Upper lobe of left lung (tissue), 4 donors: ENCODE measurements around the gene SERF2.

ENCODE experiments used
- CTCF ChIP-seq, 6 experiments: fragments of 450-650 bp in 4 of 6; fragments of 200-600 bp in 2 of 6; sonication (generic) in 2 of 6; IDR thresholded peaks; one replicate each; pipeline ENCODE4 v1.5.1; 2016 to 2019; ENCODE audit warnings: antibody characterized with exemption in 6 of 6
- EP300 ChIP-seq, 4 donors: sonication (generic); formaldehyde crosslinking; IDR thresholded peaks; one replicate each; pipeline ENCODE4 v1.5.1; 2017; ENCODE audit warnings: antibody characterized with exemption in 4 of 4, control low read depth in 2 of 4
- POLR2A ChIP-seq, 4 donors: fragments of 450-650 bp; IDR thresholded peaks; one replicate each; pipeline ENCODE4 v1.5.1; 2016 to 2017; ENCODE audit warnings: antibody characterized with exemption in 4 of 4, mild to moderate bottlenecking in 2 of 4
- POLR2AphosphoS5 ChIP-seq, 2 donors: sonication (generic); formaldehyde crosslinking; IDR thresholded peaks; one replicate each; pipeline ENCODE4 v1.5.1; 2017; ENCODE audit warnings: antibody characterized with exemption in 2 of 2

- no peak for TF ChIP-seq CTCF (IDR thresholded peaks at IDR 0.05)
- no peak for TF ChIP-seq EP300 (IDR thresholded peaks at IDR 0.05)
- no peak for TF ChIP-seq POLR2A (IDR thresholded peaks at IDR 0.05)
- TF ChIP-seq POLR2AphosphoS5 (IDR thresholded peaks at IDR 0.05) = no peak
These were observed 42.3 kb upstream of the SERF2 start for GRCh38 chr15:43749690-43750345.
